ENCODE measurements around the gene STMN1.

The STMN1 gene

DNA sequence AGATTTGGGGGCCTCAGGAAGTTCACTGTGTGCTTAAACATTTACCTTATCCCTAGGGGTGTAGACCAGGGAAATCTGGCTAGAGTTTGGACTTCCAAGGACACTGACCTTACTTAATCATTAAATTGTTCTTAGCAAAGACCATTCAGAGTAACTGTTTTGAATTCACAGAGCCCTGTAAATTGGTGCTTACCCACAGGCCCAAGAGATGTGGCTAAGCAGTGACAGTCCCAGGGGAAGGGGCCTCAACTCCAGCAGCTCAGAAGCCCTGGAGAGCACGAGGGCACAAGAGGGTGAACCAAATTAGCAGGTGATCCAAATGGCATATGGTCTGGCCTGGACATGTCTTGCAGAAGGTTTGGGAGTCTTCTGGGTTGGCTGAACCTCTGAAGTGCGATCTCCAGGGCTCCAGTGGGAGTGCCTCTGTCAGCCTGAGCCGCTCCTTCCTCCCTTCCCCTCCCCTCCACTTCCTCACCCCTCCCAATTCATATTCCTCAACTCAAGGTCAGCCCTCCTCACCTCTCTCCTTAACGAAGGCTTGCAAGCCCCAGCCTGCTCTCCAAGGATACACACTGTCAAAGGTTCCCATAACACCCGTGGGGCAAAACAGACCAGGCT lies 35.0 kb downstream of the STMN1 start:
- Histone ChIP-seq H3K4me3 (IDR thresholded peaks at IDR 0.05; ENCODE audit: insufficient read depth, low read depth, low read length) (no peak overlapping the region), H3K36me3 (ENCODE audit: insufficient read depth) (no peaks in the 10 kb centered on the region), H3K27ac (no peak overlapping the region), H4K20me1 (ENCODE audit: insufficient read depth) (no peaks in the 10 kb centered on the region), H2AFZ (ENCODE audit: low read depth) (no peak overlapping the region), H3K4me2 (no peak overlapping the region), H3K9ac (no peak overlapping the region), H3K27me3 (ENCODE audit: insufficient read depth, low read depth) (0 out of 2 replicates have a peak, but pooled peaks cover 2% of the 10 kb centered on the region), H3K79me2 (ENCODE audit: insufficient read depth, low read depth) (no peaks in the 10 kb centered on the region), H3K4me1 (ENCODE audit: low read depth, poor library complexity, severe bottlenecking) (peaks cover 17% of the 10 kb centered on the region)
- TF ChIP-seq, protein P1, sequence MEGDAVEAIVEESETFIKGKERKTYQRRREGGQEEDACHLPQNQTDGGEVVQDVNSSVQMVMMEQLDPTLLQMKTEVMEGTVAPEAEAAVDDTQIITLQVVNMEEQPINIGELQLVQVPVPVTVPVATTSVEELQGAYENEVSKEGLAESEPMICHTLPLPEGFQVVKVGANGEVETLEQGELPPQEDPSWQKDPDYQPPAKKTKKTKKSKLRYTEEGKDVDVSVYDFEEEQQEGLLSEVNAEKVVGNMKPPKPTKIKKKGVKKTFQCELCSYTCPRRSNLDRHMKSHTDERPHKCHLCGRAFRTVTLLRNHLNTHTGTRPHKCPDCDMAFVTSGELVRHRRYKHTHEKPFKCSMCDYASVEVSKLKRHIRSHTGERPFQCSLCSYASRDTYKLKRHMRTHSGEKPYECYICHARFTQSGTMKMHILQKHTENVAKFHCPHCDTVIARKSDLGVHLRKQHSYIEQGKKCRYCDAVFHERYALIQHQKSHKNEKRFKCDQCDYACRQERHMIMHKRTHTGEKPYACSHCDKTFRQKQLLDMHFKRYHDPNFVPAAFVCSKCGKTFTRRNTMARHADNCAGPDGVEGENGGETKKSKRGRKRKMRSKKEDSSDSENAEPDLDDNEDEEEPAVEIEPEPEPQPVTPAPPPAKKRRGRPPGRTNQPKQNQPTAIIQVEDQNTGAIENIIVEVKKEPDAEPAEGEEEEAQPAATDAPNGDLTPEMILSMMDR (conservative IDR thresholded peaks at IDR 0.05; ENCODE audit: low read depth, low read length): no peak

DNA sequence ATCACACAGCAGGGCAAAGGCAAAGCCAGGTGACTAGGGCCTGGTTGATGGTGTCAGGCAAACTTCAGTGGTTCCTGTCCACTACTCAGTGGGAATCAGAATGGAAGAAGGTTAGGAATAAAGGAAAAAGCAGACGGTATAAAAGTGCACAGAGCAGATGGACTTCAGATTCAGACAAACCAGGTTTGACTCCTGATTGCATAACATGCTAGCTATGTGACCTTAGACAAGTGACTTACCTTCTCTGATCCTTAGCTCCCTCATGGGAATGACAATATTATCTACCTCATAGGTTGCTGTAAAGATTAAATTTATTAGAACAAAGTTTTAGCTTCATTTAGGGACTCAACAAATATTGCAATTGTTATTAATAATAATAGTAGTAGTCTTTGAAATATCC lies 35.6 kb downstream of the STMN1 start:
- H3K9ac ChIP-seq: no peak overlapping the region

DNA sequence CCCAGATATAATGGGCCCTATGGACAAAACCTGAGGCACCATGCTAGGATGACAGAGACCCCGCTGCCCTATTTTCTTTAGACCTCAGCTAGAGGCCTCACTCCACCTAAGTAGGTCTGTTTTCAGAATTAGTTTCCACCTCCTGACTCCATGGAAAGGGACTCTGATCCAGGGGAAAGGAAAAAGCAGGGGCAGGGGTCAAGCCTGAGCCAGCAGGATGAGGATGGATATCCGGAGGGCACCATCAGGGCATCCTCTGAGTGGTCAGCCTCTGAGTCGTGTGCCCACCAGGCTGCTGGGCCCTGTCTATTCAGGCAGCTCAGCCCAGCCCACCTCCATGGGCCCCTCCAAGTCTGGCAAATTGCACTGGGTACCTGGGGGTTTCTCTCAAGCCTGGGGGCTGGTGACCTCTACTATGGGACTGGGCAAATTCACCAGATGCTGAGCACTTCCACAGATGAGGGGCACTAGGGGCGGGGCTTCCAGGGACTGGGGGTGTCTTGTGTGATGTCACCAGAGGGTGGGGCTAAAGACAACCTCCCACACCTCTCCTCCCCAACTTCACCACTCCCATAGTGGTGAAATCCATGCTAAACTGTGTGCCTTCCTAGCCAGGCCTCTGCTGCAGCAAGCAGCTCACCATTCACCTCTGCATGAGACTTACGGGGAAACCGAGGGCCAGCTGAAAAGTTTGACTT lies 36.2 kb downstream of the STMN1 start:
- peaks cover 17% of the 10 kb centered on the region for H3K4me1 ChIP-seq (ENCODE audit: low read depth, poor library complexity, severe bottlenecking)
- H3K4me3 ChIP-seq (IDR thresholded peaks at IDR 0.05; ENCODE audit: insufficient read depth, low read depth, low read length): no peak overlapping the region
- H3K4me2 ChIP-seq: no peak overlapping the region
- H3K27me3 ChIP-seq (ENCODE audit: insufficient read depth, low read depth): no peaks in the 10 kb centered on the region
- no peak overlapping the region for H2AFZ ChIP-seq (ENCODE audit: low read depth)
- TF ChIP-seq, protein P1 (conservative IDR thresholded peaks at IDR 0.05; ENCODE audit: low read depth, low read length): no peak
- no peaks in the 10 kb centered on the region for H3K79me2 ChIP-seq (ENCODE audit: insufficient read depth, low read depth)
- no peaks in the 10 kb centered on the region for H4K20me1 ChIP-seq (ENCODE audit: insufficient read depth)
- H3K27ac ChIP-seq: no peak overlapping the region
- H3K9ac ChIP-seq: no peak overlapping the region
- H3K36me3 ChIP-seq (ENCODE audit: insufficient read depth): no peaks in the 10 kb centered on the region

More for the DNA sequence above, 35.6 kb downstream of the STMN1 start:
- H3K27me3 ChIP-seq (ENCODE audit: insufficient read depth, low read depth): no peaks in the 10 kb centered on the region
- H3K36me3 ChIP-seq (ENCODE audit: insufficient read depth): no peaks in the 10 kb centered on the region
- no peak overlapping the region for H3K27ac ChIP-seq
- no peaks in the 10 kb centered on the region for H4K20me1 ChIP-seq (ENCODE audit: insufficient read depth)
- no peak overlapping the region for H3K4me3 ChIP-seq (IDR thresholded peaks at IDR 0.05; ENCODE audit: insufficient read depth, low read depth, low read length)
- H3K4me2 ChIP-seq: no peak overlapping the region
- peaks cover 17% of the 10 kb centered on the region for H3K4me1 ChIP-seq (ENCODE audit: low read depth, poor library complexity, severe bottlenecking)
- H3K79me2 ChIP-seq (ENCODE audit: insufficient read depth, low read depth): no peaks in the 10 kb centered on the region
- TF ChIP-seq, protein P1 (conservative IDR thresholded peaks at IDR 0.05; ENCODE audit: low read depth, low read length): no peak
- H2AFZ ChIP-seq (ENCODE audit: low read depth): no peak overlapping the region

DNA sequence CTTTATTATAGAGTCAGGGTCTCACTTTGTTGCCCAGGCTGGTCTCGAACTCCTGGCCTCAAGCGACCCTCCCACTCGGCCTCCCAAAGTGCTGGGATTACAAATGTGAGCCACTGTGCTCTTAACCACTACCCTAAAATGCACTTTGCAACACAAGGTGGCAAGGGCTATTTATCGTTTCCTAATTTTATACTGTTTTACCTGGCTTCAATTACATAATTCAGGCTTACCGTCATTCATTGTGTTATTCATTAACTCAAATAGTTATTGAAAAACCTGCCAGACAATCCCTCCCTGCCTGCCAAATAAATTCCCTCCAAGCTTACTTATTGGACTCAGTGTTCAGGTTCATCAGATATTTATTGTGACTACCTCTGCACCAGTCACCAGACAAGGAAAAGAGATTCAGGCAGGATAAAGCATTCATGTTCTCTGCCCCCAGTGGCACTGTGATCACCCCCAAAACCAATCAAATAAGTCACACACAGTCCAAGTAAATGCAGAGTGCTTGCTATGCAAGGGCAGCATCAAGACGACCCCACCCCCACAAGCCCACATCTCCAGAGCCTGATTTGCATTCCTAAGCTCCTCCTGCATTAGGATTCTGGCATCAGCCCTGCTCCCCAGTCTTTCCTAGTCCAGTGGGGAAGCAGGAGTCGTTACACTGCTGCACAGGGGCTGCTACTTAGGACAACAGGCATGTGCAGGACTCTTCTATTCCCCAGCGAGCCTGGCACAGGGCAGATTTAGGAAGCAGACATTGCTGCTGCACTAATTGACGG lies 38.8 kb downstream of the STMN1 start:
- H2AFZ ChIP-seq (ENCODE audit: low read depth): no peak overlapping the region
- TF ChIP-seq, protein P1 (conservative IDR thresholded peaks at IDR 0.05; ENCODE audit: low read depth, low read length): no peak
- no peaks in the 10 kb centered on the region for H4K20me1 ChIP-seq (ENCODE audit: insufficient read depth)
- no peak overlapping the region for H3K9ac ChIP-seq
- no peaks in the 10 kb centered on the region for H3K36me3 ChIP-seq (ENCODE audit: insufficient read depth)
- H3K4me2 ChIP-seq: no peak overlapping the region
- no peaks in the 10 kb centered on the region for H3K27me3 ChIP-seq (ENCODE audit: insufficient read depth, low read depth)
- H3K4me1 ChIP-seq (ENCODE audit: low read depth, poor library complexity, severe bottlenecking): no peaks in the 10 kb centered on the region
- H3K79me2 ChIP-seq (ENCODE audit: insufficient read depth, low read depth): no peaks in the 10 kb centered on the region
- no peak overlapping the region for H3K4me3 ChIP-seq (IDR thresholded peaks at IDR 0.05; ENCODE audit: insufficient read depth, low read depth, low read length)
- no peak overlapping the region for H3K27ac ChIP-seq

Data from KMS-11 (cell line).